Natural killer cell (primary cell): ENCODE results near the gene PLEKHN1. TPM values are rescaled to one million over a fixed set of nuclear protein-coding genes. Genes with fewer than 3 reads are reported as not detected.

Experiments used
- ATAC-seq, 3 donors: fragments of 150-1000 bp in 2 of 3; fragments of 200-7000 bp in 1 of 3; cut with Tn5 transposase; 1 replicate in 1 of 3; 2 replicates in 2 of 3; pipeline ENCODE4 v1.10.0; 2021; ENCODE audit warnings: mild to moderate bottlenecking in 2 of 3, moderate library complexity in 2 of 3
- DNase-seq, 2 donors: peaks; one replicate each; pipeline versions ENCODE4 v3.0.0 to v3.0.0-alpha.2; 2013 to 2021; ENCODE audit warnings: mixed read lengths in 1 of 2
- H3K27ac ChIP-seq: one replicate; pipeline ENCODE4 v1.5.1; 2013; ENCODE audit warnings: mild to moderate bottlenecking, low read length
- H3K27me3 ChIP-seq: one replicate; pipeline ENCODE4 v1.6.1; 2013; ENCODE audit warnings: low read length; ENCODE audit not compliant: control insufficient read depth, insufficient read depth
- H3K36me3 ChIP-seq: one replicate; pipeline ENCODE4 v1.6.1; 2013; ENCODE audit warnings: low read length; ENCODE audit not compliant: control insufficient read depth, insufficient read depth
- H3K4me1 ChIP-seq: one replicate; pipeline ENCODE4 v1.6.1; 2013; ENCODE audit warnings: low read length; ENCODE audit not compliant: control insufficient read depth, insufficient read depth
- H3K4me3 ChIP-seq: one replicate; pipeline ENCODE4 v1.5.1; 2013; ENCODE audit warnings: low read length
- H3K9me3 ChIP-seq: one replicate; pipeline ENCODE4 v1.6.1; 2013; ENCODE audit warnings: low read length; ENCODE audit not compliant: control insufficient read depth, insufficient read depth
- H3K27ac Mint-ChIP-seq, 2 donors: one replicate each; pipeline ENCODE4 v1.8.0; 2022; ENCODE audit warnings: mild to moderate bottlenecking in 2 of 2, mixed read lengths in 2 of 2, moderate library complexity in 1 of 2
- H3K27me3 Mint-ChIP-seq, 2 donors: one replicate each; pipeline ENCODE4 v1.8.0; 2022; ENCODE audit warnings: low read depth in 2 of 2, mixed read lengths in 2 of 2
- H3K36me3 Mint-ChIP-seq: one replicate; pipeline ENCODE4 v1.8.0; 2022; ENCODE audit warnings: mixed read lengths
- H3K4me1 Mint-ChIP-seq, 2 donors: one replicate each; pipeline ENCODE4 v1.8.0; 2022; ENCODE audit warnings: mixed read lengths in 2 of 2
- H3K4me3 Mint-ChIP-seq: one replicate; pipeline ENCODE4 v1.8.0; 2022; ENCODE audit warnings: mild to moderate bottlenecking, moderate library complexity, mixed read lengths
- H3K9me3 Mint-ChIP-seq, 2 donors: one replicate each; pipeline ENCODE4 v1.8.0; 2022; ENCODE audit warnings: mixed read lengths in 2 of 2
- WGBS: methylation state at CpG from one replicate; pipeline ENCODE4 v1.1.7; 2013; ENCODE audit warnings: missing lambda C conversion rate; ENCODE audit not compliant: insufficient coverage; 5-methylcytosine and 5-hydroxymethylcytosine counted together
- intact Hi-C: fragments of 100-400 bp; cut with micrococcal nuclease; formaldehyde crosslinking; loops from one replicate; pipeline ENCODE4 v1.14.2; 2022
- total RNA-seq, 4 donors: library from RNA; stranded (reverse); fragments of 120-200 nt in 1 of 4; gene quantifications; one replicate each; pipeline versions ENCODE4 v1.2.3 to v1.2.4, GENCODE V29; 2013 to 2022
- TF ChIP-seq, protein P1 (sequence below): fragments of 200-600 bp; IDR thresholded peaks from one replicate; pipeline ENCODE4 v1.8.0; 2022; ENCODE audit warnings: antibody characterized with exemption

PLEKHN1 gene
- total RNA-seq, 3 donors from 2014 or later (not counting 1 experiment from before 2014, with no cell fraction given): 1.3 to 1.9 (median 1.3) TPM

DNA sequence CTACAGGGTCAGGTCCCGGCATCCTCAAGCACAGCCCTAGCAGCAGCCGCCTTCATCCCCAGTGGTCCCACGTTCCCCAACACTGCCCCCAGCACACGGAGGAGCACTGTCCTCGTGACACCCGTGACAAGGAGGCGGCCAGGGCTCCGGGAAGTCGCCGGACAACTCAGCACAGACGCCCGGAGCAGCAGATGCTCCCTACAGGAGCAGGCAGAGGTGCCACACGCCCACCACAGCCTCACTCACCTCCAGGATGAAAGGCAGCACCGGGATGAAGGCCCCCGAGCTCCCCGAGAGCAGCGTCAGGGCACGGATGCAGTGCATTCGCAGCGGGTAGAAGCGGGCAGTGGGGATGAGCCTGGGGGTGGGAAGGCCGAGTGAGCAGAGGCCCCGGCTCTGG is 15.4 kb upstream of the PLEKHN1 start:
- H3K9me3 Mint-ChIP-seq: no peaks in the 10 kb centered on the region
- intact Hi-C loops: no loop called here
- no peak for DNase-seq
- no peak overlapping the region for H3K27ac ChIP-seq
- peaks cover 6% of the 10 kb centered on the region for H3K36me3 Mint-ChIP-seq
- no peaks in the 10 kb centered on the region for H3K27me3 Mint-ChIP-seq
- H3K36me3 ChIP-seq: peaks cover 84% of the 10 kb centered on the region
- no peaks in the 10 kb centered on the region for H3K4me1 ChIP-seq
- WGBS: 98% methylated on average over 23 of the region's 23 CpGs
- H3K4me1 Mint-ChIP-seq: peaks cover 6 to 12% of the 10 kb centered on the region in 2 donors
- no peaks in the 10 kb centered on the region for H3K27me3 ChIP-seq
- H3K27ac Mint-ChIP-seq: no peak overlapping the region
- H3K4me3 Mint-ChIP-seq: no peak overlapping the region
- no peaks in the 10 kb centered on the region for H3K9me3 ChIP-seq
- no peak for ATAC-seq
- TF ChIP-seq, protein P1, sequence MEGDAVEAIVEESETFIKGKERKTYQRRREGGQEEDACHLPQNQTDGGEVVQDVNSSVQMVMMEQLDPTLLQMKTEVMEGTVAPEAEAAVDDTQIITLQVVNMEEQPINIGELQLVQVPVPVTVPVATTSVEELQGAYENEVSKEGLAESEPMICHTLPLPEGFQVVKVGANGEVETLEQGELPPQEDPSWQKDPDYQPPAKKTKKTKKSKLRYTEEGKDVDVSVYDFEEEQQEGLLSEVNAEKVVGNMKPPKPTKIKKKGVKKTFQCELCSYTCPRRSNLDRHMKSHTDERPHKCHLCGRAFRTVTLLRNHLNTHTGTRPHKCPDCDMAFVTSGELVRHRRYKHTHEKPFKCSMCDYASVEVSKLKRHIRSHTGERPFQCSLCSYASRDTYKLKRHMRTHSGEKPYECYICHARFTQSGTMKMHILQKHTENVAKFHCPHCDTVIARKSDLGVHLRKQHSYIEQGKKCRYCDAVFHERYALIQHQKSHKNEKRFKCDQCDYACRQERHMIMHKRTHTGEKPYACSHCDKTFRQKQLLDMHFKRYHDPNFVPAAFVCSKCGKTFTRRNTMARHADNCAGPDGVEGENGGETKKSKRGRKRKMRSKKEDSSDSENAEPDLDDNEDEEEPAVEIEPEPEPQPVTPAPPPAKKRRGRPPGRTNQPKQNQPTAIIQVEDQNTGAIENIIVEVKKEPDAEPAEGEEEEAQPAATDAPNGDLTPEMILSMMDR: no peak
- H3K4me3 ChIP-seq: no peak overlapping the region

DNA sequence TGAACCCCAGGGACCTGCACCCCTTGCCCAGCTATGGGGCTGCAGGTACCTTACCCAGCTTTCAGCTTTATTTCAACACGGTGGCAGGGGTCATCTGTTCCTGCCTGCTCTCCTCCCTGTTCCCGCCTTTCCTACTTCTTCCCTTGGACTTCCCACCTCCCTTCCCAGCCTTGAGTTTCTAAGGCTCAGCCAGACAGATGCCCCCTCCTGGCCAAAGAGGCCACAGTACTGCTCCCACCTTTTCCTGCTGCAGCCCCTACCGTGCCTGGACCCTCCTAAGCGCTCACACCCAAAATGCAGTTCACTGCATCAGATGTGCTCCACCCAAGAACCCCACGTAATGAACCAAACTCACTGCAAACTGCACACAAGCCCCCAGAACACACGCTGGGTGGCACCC is 14.9 kb upstream of the PLEKHN1 start:
- Histone ChIP-seq H3K4me3 (no peak overlapping the region), H3K36me3 (peaks cover 88% of the 10 kb centered on the region), H3K9me3 (no peaks in the 10 kb centered on the region), H3K27me3 (no peaks in the 10 kb centered on the region), H3K27ac (no peak overlapping the region), H3K4me1 (no peaks in the 10 kb centered on the region)
- Mint-ChIP-seq H3K27ac (no peak overlapping the region), H3K9me3 (no peaks in the 10 kb centered on the region), H3K4me1 (peaks cover 6 to 12% of the 10 kb centered on the region in 2 donors), H3K27me3 (no peaks in the 10 kb centered on the region), H3K4me3 (no peak overlapping the region), H3K36me3 (peaks cover 6% of the 10 kb centered on the region)
- TF ChIP-seq, protein P1: no peak
- WGBS: 92% methylated on average over 6 of the region's 6 CpGs
- intact Hi-C loops: no loop called here
- no peak for DNase-seq
- ATAC-seq: no peak

DNA sequence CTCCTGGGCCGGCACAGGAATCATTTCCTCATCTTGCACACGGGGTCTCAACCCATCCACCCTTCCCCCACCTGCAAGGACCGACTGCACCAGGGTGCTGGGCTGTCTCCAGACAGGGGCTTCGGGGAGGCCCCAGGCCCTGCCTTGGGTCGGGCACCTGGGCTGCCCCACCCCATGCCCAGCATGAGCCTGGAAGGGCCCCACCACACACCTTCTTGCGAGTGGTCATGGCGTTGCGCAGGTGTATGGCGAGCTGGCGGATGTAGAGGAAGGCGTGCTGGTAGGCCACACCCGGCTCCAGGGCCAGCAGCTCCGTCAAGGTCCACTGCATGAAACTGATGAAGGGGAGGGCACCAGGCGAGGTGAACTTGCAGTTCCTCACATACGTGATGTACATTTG is 14.1 kb upstream of the PLEKHN1 start:
- peaks cover 5% of the 10 kb centered on the region for H3K4me1 ChIP-seq
- Mint-ChIP-seq H3K4me3 (no peak overlapping the region), H3K9me3 (no peaks in the 10 kb centered on the region), H3K4me1 (peaks cover 7 to 19% of the 10 kb centered on the region in 2 donors), H3K27me3 (no peaks in the 10 kb centered on the region), H3K27ac (no peak overlapping the region), H3K36me3 (peaks cover 6% of the 10 kb centered on the region)
- H3K9me3 ChIP-seq: no peaks in the 10 kb centered on the region
- no peak for ATAC-seq
- 97% methylated on average over 15 of the region's 15 CpGs for WGBS
- H3K27me3 ChIP-seq: no peaks in the 10 kb centered on the region
- TF ChIP-seq, protein P1: no peak
- H3K27ac ChIP-seq: no peak overlapping the region
- peaks cover 87% of the 10 kb centered on the region for H3K36me3 ChIP-seq
- no peak overlapping the region for H3K4me3 ChIP-seq
- DNase-seq: no peak
- intact Hi-C loops: no loop called here

DNA sequence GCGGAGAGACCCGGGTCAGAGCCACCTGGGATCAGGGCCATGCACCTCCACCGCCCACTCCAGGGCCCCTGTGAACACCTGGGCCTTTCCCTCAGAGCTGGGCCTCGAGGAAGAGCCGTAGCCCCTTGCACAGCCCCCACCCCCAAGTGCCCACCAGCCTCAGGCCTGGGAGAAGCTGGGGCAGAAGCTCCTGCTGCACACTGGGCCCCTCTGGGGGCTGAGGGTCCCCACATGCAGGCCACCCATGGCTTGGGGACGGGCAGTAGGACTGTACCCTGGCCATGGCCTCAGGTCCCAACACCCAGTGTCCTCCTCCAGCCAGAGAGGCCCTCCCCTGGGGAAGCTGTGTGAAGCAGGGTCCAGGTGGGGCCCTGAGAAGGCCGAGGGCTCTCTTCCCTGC is 13.7 kb upstream of the PLEKHN1 start:
- no peaks in the 10 kb centered on the region for H3K9me3 ChIP-seq
- no peak for ATAC-seq
- no peak overlapping the region for H3K4me3 ChIP-seq
- no peaks in the 10 kb centered on the region for H3K9me3 Mint-ChIP-seq
- no peak overlapping the region for H3K27ac Mint-ChIP-seq
- H3K27ac ChIP-seq: no peak overlapping the region
- peaks cover 6% of the 10 kb centered on the region for H3K36me3 Mint-ChIP-seq
- peaks cover 83% of the 10 kb centered on the region for H3K36me3 ChIP-seq
- TF ChIP-seq, protein P1: no peak
- H3K27me3 Mint-ChIP-seq: no peaks in the 10 kb centered on the region
- peaks cover 9% of the 10 kb centered on the region for H3K4me1 ChIP-seq
- intact Hi-C loops: no loop called here
- no peaks in the 10 kb centered on the region for H3K27me3 ChIP-seq
- 98% methylated on average over 7 of the region's 7 CpGs for WGBS
- H3K4me3 Mint-ChIP-seq: no peak overlapping the region
- H3K4me1 Mint-ChIP-seq: peaks cover 11 to 23% of the 10 kb centered on the region in 2 donors
- DNase-seq: no peak
